ENCODE results near the gene NCKAP1.
A peak's percentile ranks its signal among the peaks of the same experiment; 100 is the strongest.

NCKAP1 gene

GRCh38 chr2:182903566-182903965, 134.7 kb downstream of the NCKAP1 start:
- H3K4me1 ChIP-seq (ENCODE audit: control insufficient read depth in 1 of 2, insufficient read depth in 2 of 2, low read length in 2 of 2) = no peaks in the 10 kb centered on the region
- no peak overlapping the region for H3K18ac ChIP-seq (ENCODE audit: low read length)
- H4K91ac ChIP-seq (ENCODE audit: low read depth, low read length) = no peak overlapping the region
- H2BK5ac ChIP-seq (ENCODE audit: low read depth, low read length, poor library complexity) = no peak overlapping the region
- no peak overlapping the region for H3K4me2 ChIP-seq (ENCODE audit: low read length)
- WGBS (ENCODE audit: extremely low coverage, insufficient coverage, insufficient read length) = no CpG with 5 or more reads among the region's 2 CpGs
- H3K27me3 ChIP-seq (ENCODE audit: insufficient read depth, low read length) = no peaks in the 10 kb centered on the region
- no peak overlapping the region for H3K27ac ChIP-seq (ENCODE audit: low read depth, low read length)
- H4K8ac ChIP-seq (ENCODE audit: low read depth, low read length) = no peak overlapping the region
- no peaks in the 10 kb centered on the region for H3K79me1 ChIP-seq (ENCODE audit: low read length)
- H2BK120ac ChIP-seq (ENCODE audit: insufficient read depth, low read length, poor library complexity) = no peak overlapping the region
- no peak overlapping the region for H3K4me3 ChIP-seq (ENCODE audit: low read depth, low read length)
- no peaks in the 10 kb centered on the region for H3K79me2 ChIP-seq (ENCODE audit: control insufficient read depth, insufficient read depth, low read length, poor library complexity)
- no peak overlapping the region for H2AFZ ChIP-seq (ENCODE audit: insufficient read depth, low read length, poor library complexity)
- no peak overlapping the region for H2AK5ac ChIP-seq (ENCODE audit: low read length)
- H3K9ac ChIP-seq (ENCODE audit: low read length) = no peak overlapping the region
- no peak overlapping the region for H3K4ac ChIP-seq (ENCODE audit: low read depth, low read length)
- H3K9me3 ChIP-seq (ENCODE audit: insufficient read depth, low read depth, low read length) = peaks cover 2% of the 10 kb centered on the region
- no peak overlapping the region for H3K23ac ChIP-seq (ENCODE audit: low read length)
- H2BK12ac ChIP-seq (ENCODE audit: low read length) = no peak overlapping the region
- no peak overlapping the region for H3K14ac ChIP-seq (ENCODE audit: low read length)
- H4K12ac ChIP-seq (ENCODE audit: low read depth, low read length) = no peak overlapping the region
- DNase-seq = peak in 1 of 2 donors; percentile 58
- H3K36me3 ChIP-seq (ENCODE audit: control insufficient read depth in 1 of 2, insufficient read depth in 2 of 2, low read length in 2 of 2) = peaks cover 2 to 5% of the 10 kb centered on the region in 2 experiments

- Histone ChIP-seq H3K4me3 (ENCODE audit: low read depth, low read length) (peak overlapping the region; percentile 2), H3K4me2 (ENCODE audit: low read length) (no peak overlapping the region), H3K79me1 (ENCODE audit: low read length) (no peaks in the 10 kb centered on the region), H2AK5ac (ENCODE audit: low read length) (no peak overlapping the region), H3K9ac (ENCODE audit: low read length) (no peak overlapping the region), H2BK5ac (ENCODE audit: low read depth, low read length, poor library complexity) (no peak overlapping the region), H3K9me3 (ENCODE audit: insufficient read depth, low read depth, low read length) (peaks cover 2% of the 10 kb centered on the region), H4K8ac (ENCODE audit: low read depth, low read length) (no peak overlapping the region), H2AFZ (ENCODE audit: insufficient read depth, low read length, poor library complexity) (no peak overlapping the region), H3K23ac (ENCODE audit: low read length) (no peak overlapping the region), H3K4me1 (ENCODE audit: control insufficient read depth in 1 of 2, insufficient read depth in 2 of 2, low read length in 2 of 2) (no peaks in the 10 kb centered on the region), H3K27me3 (ENCODE audit: insufficient read depth, low read length) (no peaks in the 10 kb centered on the region), H3K18ac (ENCODE audit: low read length) (no peak overlapping the region), H3K36me3 (ENCODE audit: control insufficient read depth in 1 of 2, insufficient read depth in 2 of 2, low read length in 2 of 2) (peaks cover 0 to 2% of the 10 kb centered on the region in 2 experiments), H3K4ac (ENCODE audit: low read depth, low read length) (no peak overlapping the region), H2BK120ac (ENCODE audit: insufficient read depth, low read length, poor library complexity) (no peak overlapping the region), H3K27ac (ENCODE audit: low read depth, low read length) (no peak overlapping the region), H4K91ac (ENCODE audit: low read depth, low read length) (no peak overlapping the region), H3K14ac (ENCODE audit: low read length) (no peak overlapping the region), H2BK12ac (ENCODE audit: low read length) (no peak overlapping the region), H4K12ac (ENCODE audit: low read depth, low read length) (no peak overlapping the region), H3K79me2 (ENCODE audit: control insufficient read depth, insufficient read depth, low read length, poor library complexity) (no peaks in the 10 kb centered on the region)
- no CpG with 5 or more reads among the region's 6 CpGs for WGBS (ENCODE audit: extremely low coverage, insufficient coverage, insufficient read length)
- no peak for DNase-seq
Measured at GRCh38 chr2:182901748-182902147, 136.5 kb downstream of the NCKAP1 start.

GRCh38 chr2:182898718-182899117, 139.5 kb downstream of the NCKAP1 start:
- Histone ChIP-seq H2BK5ac (ENCODE audit: low read depth, low read length, poor library complexity) (no peak overlapping the region), H4K12ac (ENCODE audit: low read depth, low read length) (no peak overlapping the region), H3K79me2 (ENCODE audit: control insufficient read depth, insufficient read depth, low read length, poor library complexity) (no peaks in the 10 kb centered on the region), H3K18ac (ENCODE audit: low read length) (no peak overlapping the region), H3K27me3 (ENCODE audit: insufficient read depth, low read length) (no peaks in the 10 kb centered on the region), H3K79me1 (ENCODE audit: low read length) (no peaks in the 10 kb centered on the region), H3K4me1 (ENCODE audit: control insufficient read depth in 1 of 2, insufficient read depth in 2 of 2, low read length in 2 of 2) (no peaks in the 10 kb centered on the region), H3K9ac (ENCODE audit: low read length) (no peak overlapping the region), H3K4me3 (ENCODE audit: low read depth, low read length) (no peak overlapping the region), H2AK5ac (ENCODE audit: low read length) (no peak overlapping the region), H4K8ac (ENCODE audit: low read depth, low read length) (no peak overlapping the region), H2BK12ac (ENCODE audit: low read length) (no peak overlapping the region), H3K4me2 (ENCODE audit: low read length) (no peak overlapping the region), H3K4ac (ENCODE audit: low read depth, low read length) (no peak overlapping the region), H3K27ac (ENCODE audit: low read depth, low read length) (no peak overlapping the region), H4K91ac (ENCODE audit: low read depth, low read length) (no peak overlapping the region), H3K14ac (ENCODE audit: low read length) (no peak overlapping the region), H2AFZ (ENCODE audit: insufficient read depth, low read length, poor library complexity) (no peak overlapping the region), H3K9me3 (ENCODE audit: insufficient read depth, low read depth, low read length) (peaks cover 3% of the 10 kb centered on the region), H3K36me3 (ENCODE audit: control insufficient read depth in 1 of 2, insufficient read depth in 2 of 2, low read length in 2 of 2) (peaks cover 0 to 2% of the 10 kb centered on the region in 2 experiments), H3K23ac (ENCODE audit: low read length) (no peak overlapping the region), H2BK120ac (ENCODE audit: insufficient read depth, low read length, poor library complexity) (no peak overlapping the region)
- no peak for DNase-seq
- no CpG with 5 or more reads among the region's 1 CpG for WGBS (ENCODE audit: extremely low coverage, insufficient coverage, insufficient read length)

GRCh38 chr2:182897137-182897536, 141.1 kb downstream of the NCKAP1 start:
- Histone ChIP-seq H3K9me3 (ENCODE audit: insufficient read depth, low read depth, low read length) (peaks cover 4% of the 10 kb centered on the region), H3K4ac (ENCODE audit: low read depth, low read length) (no peak overlapping the region), H3K79me1 (ENCODE audit: low read length) (no peaks in the 10 kb centered on the region), H2AFZ (ENCODE audit: insufficient read depth, low read length, poor library complexity) (no peak overlapping the region), H3K27me3 (ENCODE audit: insufficient read depth, low read length) (no peaks in the 10 kb centered on the region), H3K14ac (ENCODE audit: low read length) (no peak overlapping the region), H3K36me3 (ENCODE audit: control insufficient read depth in 1 of 2, insufficient read depth in 2 of 2, low read length in 2 of 2) (peaks cover 0 to 2% of the 10 kb centered on the region in 2 experiments), H4K8ac (ENCODE audit: low read depth, low read length) (no peak overlapping the region), H3K4me3 (ENCODE audit: low read depth, low read length) (no peak overlapping the region), H3K23ac (ENCODE audit: low read length) (no peak overlapping the region), H2AK5ac (ENCODE audit: low read length) (no peak overlapping the region), H4K91ac (ENCODE audit: low read depth, low read length) (no peak overlapping the region), H3K9ac (ENCODE audit: low read length) (no peak overlapping the region), H3K27ac (ENCODE audit: low read depth, low read length) (no peak overlapping the region), H3K4me1 (ENCODE audit: control insufficient read depth in 1 of 2, insufficient read depth in 2 of 2, low read length in 2 of 2) (no peaks in the 10 kb centered on the region), H2BK12ac (ENCODE audit: low read length) (no peak overlapping the region), H2BK5ac (ENCODE audit: low read depth, low read length, poor library complexity) (no peak overlapping the region), H3K4me2 (ENCODE audit: low read length) (no peak overlapping the region), H2BK120ac (ENCODE audit: insufficient read depth, low read length, poor library complexity) (no peak overlapping the region), H4K12ac (ENCODE audit: low read depth, low read length) (no peak overlapping the region), H3K18ac (ENCODE audit: low read length) (no peak overlapping the region), H3K79me2 (ENCODE audit: control insufficient read depth, insufficient read depth, low read length, poor library complexity) (no peaks in the 10 kb centered on the region)
- no CpG with 5 or more reads among the region's 1 CpG for WGBS (ENCODE audit: extremely low coverage, insufficient coverage, insufficient read length)
- no peak for DNase-seq

Data from trophoblast cell (in vitro differentiated cells and primary cell).